OCI-LY1 (cell line): ENCODE results near the gene SCART1.

Experiments used
- H2AFZ ChIP-seq: fragments of 200-600 bp; sonication (generic), shearing (Covaris generic); 2 replicates; pipeline ENCODE4 v1.6.0; 2014; ENCODE audit warnings: antibody characterized with exemption, mild to moderate bottlenecking, low read length
- H3F3A ChIP-seq: fragments of 200-600 bp; sonication (generic), shearing (Covaris generic); 2 replicates; pipeline ENCODE4 v1.6.0; 2014; ENCODE audit warnings: mild to moderate bottlenecking, antibody characterized with exemption, low read length, moderate library complexity; ENCODE audit not compliant: insufficient read depth
- H3K27ac ChIP-seq: fragments of 200-600 bp; sonication (generic); 2 replicates; pipeline ENCODE4 v1.5.1; 2014; ENCODE audit warnings: low read length, mixed run types, mild to moderate bottlenecking, low read depth; ENCODE audit not compliant: poor library complexity, severe bottlenecking
- H3K27me3 ChIP-seq: fragments of 200-600 bp; sonication (generic); 2 replicates; pipeline ENCODE4 v1.6.0; 2014; ENCODE audit warnings: antibody characterized with exemption, mild to moderate bottlenecking, low read length, moderate library complexity; ENCODE audit not compliant: insufficient read depth
- H3K36me3 ChIP-seq: fragments of 200-600 bp; sonication (generic); 2 replicates; pipeline ENCODE4 v1.6.1; 2014; ENCODE audit warnings: mild to moderate bottlenecking, antibody characterized with exemption, low read length, moderate library complexity, mixed read lengths; ENCODE audit not compliant: insufficient read depth
- H3K4me1 ChIP-seq: fragments of 200-600 bp; sonication (generic); 2 replicates; pipeline ENCODE4 v1.5.1; 2014; ENCODE audit warnings: mild to moderate bottlenecking, low read length, moderate library complexity; ENCODE audit not compliant: insufficient read depth, severe bottlenecking
- H3K4me2 ChIP-seq: fragments of 200-600 bp; sonication (generic), shearing (Covaris generic); 2 replicates; pipeline ENCODE4 v1.6.1; 2014; ENCODE audit warnings: low read length
- H3K4me3 ChIP-seq: fragments of 200-600 bp; sonication (generic); 2 replicates; pipeline ENCODE4 v1.5.1; 2014; ENCODE audit warnings: low read length, low read depth, mild to moderate bottlenecking, mixed read lengths; ENCODE audit not compliant: poor library complexity, severe bottlenecking
- H3K79me2 ChIP-seq: fragments of 200-600 bp; shearing (Covaris generic); 2 replicates; pipeline ENCODE4 v1.6.1; 2016; ENCODE audit warnings: mixed run types, low read length, mixed read lengths; ENCODE audit not compliant: insufficient read depth
- H3K9ac ChIP-seq: fragments of 200-600 bp; sonication (generic), shearing (Covaris generic); 2 replicates; pipeline ENCODE4 v1.6.1; 2014; ENCODE audit warnings: mild to moderate bottlenecking, low read length, mixed read lengths
- H3K9me2 ChIP-seq: fragments of 200-600 bp; sonication (generic), shearing (Covaris generic); 2 replicates; pipeline ENCODE4 v1.6.1; 2014; ENCODE audit warnings: low read depth, mild to moderate bottlenecking, low read length, mixed read lengths
- H3K9me3 ChIP-seq: fragments of 200-600 bp; shearing (Covaris generic); 2 replicates; pipeline ENCODE4 v1.6.1; 2014; ENCODE audit warnings: low read length, mixed read lengths
- H4K20me1 ChIP-seq: fragments of 200-600 bp; sonication (generic), shearing (Covaris generic); 2 replicates; pipeline ENCODE4 v1.6.0; 2016; ENCODE audit warnings: mild to moderate bottlenecking, low read length; ENCODE audit not compliant: insufficient read depth
- EZH2 ChIP-seq: fragments of 200-600 bp; sonication (generic), shearing (Covaris generic); IDR thresholded peaks from 2 replicates; pipeline ENCODE4 v1.8.0; 2017; ENCODE audit warnings: borderline replicate concordance, mixed run types, mild to moderate bottlenecking, antibody characterized with exemption, low read length, moderate library complexity, mixed read lengths
- TF ChIP-seq, protein P1 (sequence below): fragments of 200-600 bp; sonication (generic), shearing (Covaris generic); IDR thresholded peaks from 2 replicates; pipeline ENCODE4 v1.5.1; 2017; ENCODE audit warnings: mild to moderate bottlenecking, antibody characterized with exemption, low read length, moderate library complexity, mixed read lengths

The SCART1 gene

DNA sequence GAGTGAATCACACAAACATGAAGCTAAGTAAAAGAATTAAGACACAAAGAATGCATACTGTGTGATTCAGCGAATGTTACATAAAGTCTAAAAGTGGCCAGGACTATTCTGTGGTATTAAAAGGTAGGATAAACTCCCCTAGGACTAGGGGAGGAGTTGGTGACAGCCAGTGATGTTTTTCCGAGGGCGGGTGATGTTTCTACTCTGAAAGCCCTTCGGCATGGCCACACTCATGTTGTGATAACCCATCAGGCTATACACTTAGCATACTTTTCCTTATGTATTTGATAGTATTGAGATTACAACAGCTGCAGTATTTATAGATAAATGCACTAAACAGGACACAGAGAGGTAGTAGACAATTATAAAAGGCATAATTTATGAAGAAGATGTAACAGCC is 57.7 kb downstream of the SCART1 start:
- TF ChIP-seq, protein P1, sequence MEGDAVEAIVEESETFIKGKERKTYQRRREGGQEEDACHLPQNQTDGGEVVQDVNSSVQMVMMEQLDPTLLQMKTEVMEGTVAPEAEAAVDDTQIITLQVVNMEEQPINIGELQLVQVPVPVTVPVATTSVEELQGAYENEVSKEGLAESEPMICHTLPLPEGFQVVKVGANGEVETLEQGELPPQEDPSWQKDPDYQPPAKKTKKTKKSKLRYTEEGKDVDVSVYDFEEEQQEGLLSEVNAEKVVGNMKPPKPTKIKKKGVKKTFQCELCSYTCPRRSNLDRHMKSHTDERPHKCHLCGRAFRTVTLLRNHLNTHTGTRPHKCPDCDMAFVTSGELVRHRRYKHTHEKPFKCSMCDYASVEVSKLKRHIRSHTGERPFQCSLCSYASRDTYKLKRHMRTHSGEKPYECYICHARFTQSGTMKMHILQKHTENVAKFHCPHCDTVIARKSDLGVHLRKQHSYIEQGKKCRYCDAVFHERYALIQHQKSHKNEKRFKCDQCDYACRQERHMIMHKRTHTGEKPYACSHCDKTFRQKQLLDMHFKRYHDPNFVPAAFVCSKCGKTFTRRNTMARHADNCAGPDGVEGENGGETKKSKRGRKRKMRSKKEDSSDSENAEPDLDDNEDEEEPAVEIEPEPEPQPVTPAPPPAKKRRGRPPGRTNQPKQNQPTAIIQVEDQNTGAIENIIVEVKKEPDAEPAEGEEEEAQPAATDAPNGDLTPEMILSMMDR, result no peak
- TF ChIP-seq EZH2, result no peak
- no peak overlapping the region for H3K9ac ChIP-seq
- H3K79me2 ChIP-seq, result no peaks in the 10 kb centered on the region
- no peaks in the 10 kb centered on the region for H3K9me2 ChIP-seq
- no peak overlapping the region for H3K27ac ChIP-seq
- H2AFZ ChIP-seq, result no peak overlapping the region
- no peaks in the 10 kb centered on the region for H4K20me1 ChIP-seq
- H3K27me3 ChIP-seq, result no peaks in the 10 kb centered on the region
- 0 out of 2 replicates have a peak, but pooled peaks cover 5% of the 10 kb centered on the region for H3K9me3 ChIP-seq
- no peaks in the 10 kb centered on the region for H3K4me1 ChIP-seq
- H3K36me3 ChIP-seq, result no peaks in the 10 kb centered on the region
- no peaks in the 10 kb centered on the region for H3F3A ChIP-seq
- H3K4me3 ChIP-seq, result no peak overlapping the region
- no peak overlapping the region for H3K4me2 ChIP-seq

DNA sequence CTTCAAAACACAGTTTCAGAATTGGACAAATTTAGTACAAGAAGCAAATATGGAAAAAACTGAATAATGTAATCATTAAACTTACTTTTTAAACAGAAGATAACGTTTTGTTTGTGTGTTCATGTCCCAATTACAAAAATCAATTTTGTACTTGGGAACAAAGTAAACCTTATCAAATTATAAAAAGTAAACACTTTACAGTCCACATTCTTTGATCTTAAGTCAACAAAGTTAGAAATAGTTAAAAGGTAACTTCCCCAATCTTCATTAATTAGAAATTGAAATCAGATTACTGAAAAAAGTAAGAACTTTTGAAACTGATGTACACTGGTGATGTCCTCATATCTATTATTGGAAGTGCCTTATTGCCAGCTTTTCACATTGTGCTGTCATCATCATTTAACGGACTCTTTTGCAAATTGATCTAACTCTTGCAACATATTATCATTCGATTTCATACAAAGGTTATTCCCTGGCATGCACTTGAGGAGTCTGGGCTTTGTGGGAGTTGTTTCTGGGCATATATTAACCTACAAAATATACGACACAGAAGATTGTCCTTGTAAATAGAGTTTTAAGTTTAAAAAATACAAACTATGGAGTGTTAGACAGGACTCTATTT is 58.3 kb downstream of the SCART1 start:
- TF ChIP-seq, protein P1, result no peak
- no peak for TF ChIP-seq EZH2
- Histone ChIP-seq H3K27me3 (no peaks in the 10 kb centered on the region), H3K9ac (no peak overlapping the region), H3K4me2 (no peak overlapping the region), H3K4me3 (no peak overlapping the region), H3K36me3 (no peaks in the 10 kb centered on the region), H2AFZ (no peak overlapping the region), H3K9me2 (no peaks in the 10 kb centered on the region), H3K4me1 (no peaks in the 10 kb centered on the region), H3K79me2 (no peaks in the 10 kb centered on the region), H4K20me1 (no peaks in the 10 kb centered on the region), H3F3A (no peaks in the 10 kb centered on the region), H3K9me3 (0 out of 2 replicates have a peak, but pooled peaks cover 5% of the 10 kb centered on the region), H3K27ac (no peak overlapping the region)

DNA sequence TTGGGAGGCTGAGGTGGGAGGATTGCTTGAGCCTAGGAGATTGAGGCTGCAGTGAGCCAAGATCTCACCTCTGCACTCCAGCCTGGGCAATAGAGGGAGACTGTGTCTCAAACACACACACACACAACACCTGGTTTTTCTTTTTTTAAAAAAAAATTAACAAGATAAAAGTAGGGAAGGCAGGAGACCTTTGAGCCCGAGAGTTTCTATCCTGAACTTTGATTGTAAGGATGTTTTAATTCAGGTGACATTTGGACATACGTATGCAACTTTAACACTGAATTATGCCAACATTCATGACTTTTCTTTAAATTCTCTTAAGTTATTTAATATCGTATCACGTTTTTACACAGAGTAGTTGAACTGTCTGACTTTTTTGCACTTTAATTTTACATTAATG is 61.7 kb downstream of the SCART1 start:
- Histone ChIP-seq H3K9me2 (no peaks in the 10 kb centered on the region), H4K20me1 (no peaks in the 10 kb centered on the region), H3K79me2 (no peaks in the 10 kb centered on the region), H3K27ac (no peak overlapping the region), H3K9me3 (no peaks in the 10 kb centered on the region), H3K4me1 (peaks cover 8% of the 10 kb centered on the region), H2AFZ (no peak overlapping the region), H3K4me3 (no peak overlapping the region), H3K36me3 (no peaks in the 10 kb centered on the region), H3F3A (no peaks in the 10 kb centered on the region), H3K4me2 (no peak overlapping the region), H3K9ac (no peak overlapping the region), H3K27me3 (no peaks in the 10 kb centered on the region)
- no peak for TF ChIP-seq EZH2
- TF ChIP-seq, protein P1, result no peak
